Lung (tissue), 12 donors: ENCODE data around the gene OR52E4. TPM values are rescaled to one million over a fixed set of nuclear protein-coding genes. Genes with fewer than 3 reads are reported as not detected.

Source experiments
- ATAC-seq: fragments of 200-7000 bp; cut with Tn5 transposase; one replicate; pipeline ENCODE4 v1.9.1; 2020; ENCODE audit warnings: moderate number of reproducible peaks; ENCODE audit not compliant: insufficient read depth, low FRiP score
- DNase-seq, 3 donors: peaks; one replicate each; pipeline ENCODE4 v3.0.0-alpha.2; 2013 to 2017
- H3K27ac ChIP-seq, 2 donors: one replicate each; pipeline ENCODE4 v1.5.1; 2013; ENCODE audit warnings: mild to moderate bottlenecking in 2 of 2, moderate library complexity in 2 of 2, control low read depth in 1 of 2, inconsistent platforms in 1 of 2, low read depth in 1 of 2, low read length in 1 of 2
- H3K27me3 ChIP-seq, 3 donors: one replicate each; pipeline ENCODE4 v1.5.1; 2013; ENCODE audit warnings: low read length in 2 of 3; ENCODE audit not compliant: control insufficient read depth in 3 of 3, insufficient read depth in 3 of 3
- H3K36me3 ChIP-seq, 4 donors: one replicate each; pipeline ENCODE4 v1.5.1; 2013; ENCODE audit warnings: low read length in 4 of 4, mild to moderate bottlenecking in 1 of 4, moderate library complexity in 1 of 4; ENCODE audit not compliant: control insufficient read depth in 4 of 4, insufficient read depth in 4 of 4
- H3K4me1 ChIP-seq, 5 donors: one replicate each; pipeline ENCODE4 v1.5.1; 2013; ENCODE audit warnings: low read length in 5 of 5, mild to moderate bottlenecking in 2 of 5, moderate library complexity in 1 of 5; ENCODE audit not compliant: control insufficient read depth in 5 of 5, insufficient read depth in 5 of 5
- H3K4me3 ChIP-seq: one replicate; pipeline ENCODE4 v1.5.1; 2013; ENCODE audit warnings: mild to moderate bottlenecking, control low read depth, moderate library complexity
- H3K9ac ChIP-seq, 2 donors: one replicate each; pipeline ENCODE4 v1.5.1; 2013; ENCODE audit warnings: low read length in 2 of 2, control low read depth in 1 of 2; ENCODE audit not compliant: insufficient read depth in 1 of 2
- H3K9me3 ChIP-seq, 4 donors: one replicate each; pipeline ENCODE4 v1.5.1; 2013; ENCODE audit warnings: low read length in 3 of 4, mild to moderate bottlenecking in 1 of 4, moderate library complexity in 1 of 4; ENCODE audit not compliant: control insufficient read depth in 4 of 4, insufficient read depth in 3 of 4
- CTCF ChIP-seq: IDR thresholded peaks from 2 replicates; pipeline ENCODE4 v1.5.1; 2012; ENCODE audit warnings: mild to moderate bottlenecking; ENCODE audit errors: control extremely low read depth, extremely low read depth
- WGBS, 2 donors: extraction: QIAGEN DNeasy Blood & Tissue Kit; methylation state at CpG; one replicate each; pipeline ENCODE4 v1.1.7; 2013; 5-methylcytosine and 5-hydroxymethylcytosine counted together
- polyA plus RNA-seq, 2 donors: library from polyadenylated mRNA; stranded (reverse); fragments of 200-250 nt; gene quantifications; one replicate each; pipeline ENCODE4 v1.2.1, GENCODE V29; 2013
- total RNA-seq, 2 donors: library from RNA; depleted of rRNA in 1 of 2; stranded (reverse); fragments of >200 nt in 1 of 2; gene quantifications; one replicate each; pipeline ENCODE4 v1.2.1, GENCODE V29; 2014 to 2021
- donor health status: control.
- donor health status: control.
- donor health status: Bipolar disorder and iron deficiency.
- donor health status: healthy.
- donor health status: DM: yes; HTN: yes; CAD: no.

OR52E4 gene
- total and polyA plus RNA-seq, 4 donors = not detected

DNA sequence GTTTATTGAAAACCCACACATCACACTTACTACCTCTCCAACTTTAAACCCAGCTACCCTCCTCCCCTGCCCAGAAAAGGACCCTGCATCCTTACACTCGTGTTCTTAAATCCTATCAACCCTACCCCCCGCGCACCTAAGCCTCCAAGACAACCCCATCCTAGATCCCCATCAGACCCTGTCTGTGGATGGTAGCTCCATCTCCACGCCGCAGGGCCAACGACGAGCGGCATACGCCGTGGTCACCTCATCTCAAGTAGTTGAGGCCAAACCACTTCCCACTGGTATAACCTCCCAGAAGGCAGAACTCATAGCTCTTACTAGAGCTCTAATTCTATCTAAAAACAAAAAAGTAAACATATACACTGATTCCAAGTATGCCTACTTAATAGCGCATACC, 52.2 kb downstream of the OR52E4 start:
- Histone ChIP-seq H3K27me3 (no peaks in the 10 kb centered on the region), H3K4me3 (no peak overlapping the region), H3K36me3 (no peaks in the 10 kb centered on the region), H3K9me3 (peaks cover 0 to 9% (median 1%) of the 10 kb centered on the region in 4 donors), H3K4me1 (no peaks in the 10 kb centered on the region), H3K9ac (no peak overlapping the region), H3K27ac (no peak overlapping the region)
- WGBS, 2 donors = 95 to 96% methylated on average over 11 of the region's 11 CpGs
- TF ChIP-seq CTCF = no peak
- ATAC-seq (no peak), DNase-seq (no peak)

DNA sequence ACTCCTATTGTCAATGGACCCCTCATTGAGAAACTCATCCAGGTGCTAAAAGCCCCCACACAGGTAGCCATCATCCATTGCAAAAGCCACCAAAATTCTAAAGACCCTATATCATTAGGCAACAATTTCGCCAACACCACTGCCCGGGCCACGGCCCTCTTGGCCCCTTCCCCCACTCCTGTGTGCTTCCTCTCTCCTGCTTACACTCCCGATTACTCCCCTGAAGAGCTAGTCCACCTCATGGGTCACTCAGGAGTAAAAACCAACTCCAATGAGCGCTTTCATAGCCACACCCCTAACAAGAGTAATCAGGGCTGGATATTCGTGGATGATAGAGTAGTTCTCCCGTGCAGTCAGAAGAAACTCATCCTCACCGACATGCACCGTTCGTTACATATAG, 52.7 kb downstream of the OR52E4 start:
- peaks cover 0 to 13% (median 1%) of the 10 kb centered on the region in 4 donors for H3K9me3 ChIP-seq
- TF ChIP-seq CTCF = no peak
- no peaks in the 10 kb centered on the region for H3K36me3 ChIP-seq
- H3K9ac ChIP-seq = no peak overlapping the region
- DNase-seq (no peak), ATAC-seq (no peak)
- 95% methylated on average over 10 of the region's 10 CpGs for WGBS, 2 donors
- no peak overlapping the region for H3K4me3 ChIP-seq
- H3K4me1 ChIP-seq = no peaks in the 10 kb centered on the region
- H3K27me3 ChIP-seq = no peaks in the 10 kb centered on the region
- no peak overlapping the region for H3K27ac ChIP-seq

Other genes with a start within 250 kb of the OR52E4 start
- 10 to 100 TPM; 34.1 to 46.0 TPM for gene TRIM5, start 195.6 kb upstream of the OR52E4 start, total RNA-seq
- 10 to 100 TPM; 12.3 to 15.3 TPM for gene TRIM5, start 195.6 kb upstream of the OR52E4 start, polyA plus RNA-seq
- 100 to 1,000 TPM; 107 to 128 TPM for gene TRIM22, start 190.8 kb upstream of the OR52E4 start, total RNA-seq
- gene TRIM22, start 190.8 kb upstream of the OR52E4 start, polyA plus RNA-seq = 100 to 1,000 TPM in 1 of 2 donors, 10 to 100 TPM in 1; 59.0 to 173 TPM
- not detected for gene OR56B1, start 144.2 kb upstream of the OR52E4 start, total RNA-seq
- gene OR56B1, start 144.2 kb upstream of the OR52E4 start, polyA plus RNA-seq = under 1 TPM; 0.03 to 0.08 TPM
- under 1 TPM; 0.26 to 0.28 TPM for gene OR52N4, start 126.4 kb upstream of the OR52E4 start, total RNA-seq
- under 1 TPM; 0.31 to 0.41 TPM for gene OR52N4, start 126.4 kb upstream of the OR52E4 start, polyA plus RNA-seq
- gene OR52N5, start 97.3 kb upstream of the OR52E4 start, total RNA-seq = not detected
- gene OR52N5, start 97.3 kb upstream of the OR52E4 start, polyA plus RNA-seq = not detected
- not detected for gene OR52N1, start 89.4 kb upstream of the OR52E4 start, total RNA-seq
- gene OR52N1, start 89.4 kb upstream of the OR52E4 start, polyA plus RNA-seq = not detected
- gene OR52N2, start 71.7 kb upstream of the OR52E4 start, total RNA-seq = not detected
- under 1 TPM in 1 of 2 donors, not detected in 1; 0.06 TPM for gene OR52N2, start 71.7 kb upstream of the OR52E4 start, polyA plus RNA-seq
- gene OR52E6, start 38.7 kb upstream of the OR52E4 start, total RNA-seq = not detected
- not detected for gene OR52E6, start 38.7 kb upstream of the OR52E4 start, polyA plus RNA-seq
- gene OR52E8, start 22.9 kb upstream of the OR52E4 start, total RNA-seq = under 1 TPM in 1 of 2 donors, not detected in 1; 0.18 TPM
- gene OR52E8, start 22.9 kb upstream of the OR52E4 start, polyA plus RNA-seq = not detected
- not detected for gene OR52E5, start 12.6 kb downstream of the OR52E4 start, total RNA-seq
- not detected for gene OR52E5, start 12.6 kb downstream of the OR52E4 start, polyA plus RNA-seq
- gene OR56A3, start 61.6 kb downstream of the OR52E4 start, total RNA-seq = not detected
- gene OR56A3, start 61.6 kb downstream of the OR52E4 start, polyA plus RNA-seq = not detected
- not detected for gene OR56A5, start 87.9 kb downstream of the OR52E4 start, total RNA-seq
- gene OR56A5, start 87.9 kb downstream of the OR52E4 start, polyA plus RNA-seq = not detected
- gene OR52L1, start 106.4 kb downstream of the OR52E4 start, total RNA-seq = under 1 TPM; 0.18 to 0.23 TPM
- gene OR52L1, start 106.4 kb downstream of the OR52E4 start, polyA plus RNA-seq = not detected
- gene OR56A4, start 126.3 kb downstream of the OR52E4 start, total RNA-seq = under 1 TPM in 1 of 2 donors, not detected in 1; 0.06 TPM
- not detected for gene OR56A4, start 126.3 kb downstream of the OR52E4 start, polyA plus RNA-seq
- under 1 TPM in 1 of 2 donors, not detected in 1; 0.09 TPM for gene OR56A1, start 150.1 kb downstream of the OR52E4 start, total RNA-seq
- not detected for gene OR56A1, start 150.1 kb downstream of the OR52E4 start, polyA plus RNA-seq
- gene OR56B4, start 227.1 kb downstream of the OR52E4 start, total RNA-seq = not detected
- not detected for gene OR56B4, start 227.1 kb downstream of the OR52E4 start, polyA plus RNA-seq